IPS-NIHi11 (cell line): ENCODE data around the gene KCNQ4.

Experiments
- DNase-seq: peaks from one replicate; pipeline ENCODE4 v3.0.0; 2012; ENCODE audit warnings: mixed read lengths, low spot score

KCNQ4 gene

DNA sequence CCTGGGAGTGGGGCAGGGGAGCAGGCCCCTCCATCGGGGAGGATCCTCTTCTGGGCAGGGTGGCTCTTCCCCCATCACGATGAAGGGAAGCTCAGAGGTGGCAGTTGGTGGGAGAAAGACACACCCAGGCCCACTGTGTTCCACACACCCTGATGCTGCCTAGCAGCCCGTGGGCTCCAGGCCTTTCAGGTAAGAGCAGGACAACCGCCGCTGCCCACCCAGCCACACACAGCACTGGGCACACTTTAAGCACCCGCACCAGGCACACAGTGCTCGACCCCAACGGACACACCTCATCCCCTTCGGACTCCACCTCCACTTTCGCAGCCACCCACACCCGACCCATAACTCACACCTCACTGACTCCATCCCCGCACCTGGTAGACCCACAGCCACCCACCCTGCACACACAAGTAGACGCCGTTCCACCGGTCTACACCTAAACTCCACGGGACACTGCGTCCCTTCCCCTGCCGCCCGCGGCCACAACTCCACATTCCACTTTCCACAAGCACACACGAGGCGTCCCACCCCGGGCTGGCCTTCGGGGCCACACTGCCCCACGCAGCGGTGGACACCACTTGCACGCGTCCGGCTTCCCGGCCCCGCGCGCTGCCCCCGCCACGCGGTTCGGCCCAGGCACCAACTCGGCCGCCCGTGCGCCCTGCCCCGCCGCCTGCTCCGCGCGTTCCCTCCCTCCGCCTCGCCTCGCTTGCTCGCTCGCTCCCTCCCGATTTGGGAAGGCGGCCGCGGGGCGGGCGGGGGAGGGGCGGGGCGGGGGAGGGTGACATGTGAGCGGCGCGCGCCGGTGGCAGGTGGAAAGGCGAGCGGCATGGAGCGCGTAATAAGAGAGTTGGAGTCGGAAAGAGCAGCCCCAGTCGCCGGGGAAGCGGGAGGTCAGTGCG is at the start of gene KCNQ4:
TSS of gene KCNQ4 (plus strand) at position 787 of the 905 bp plus-strand sequence. CDS start 307 bp downstream, outside the sequence.
- peak; percentile 84 for DNase-seq

DNA sequence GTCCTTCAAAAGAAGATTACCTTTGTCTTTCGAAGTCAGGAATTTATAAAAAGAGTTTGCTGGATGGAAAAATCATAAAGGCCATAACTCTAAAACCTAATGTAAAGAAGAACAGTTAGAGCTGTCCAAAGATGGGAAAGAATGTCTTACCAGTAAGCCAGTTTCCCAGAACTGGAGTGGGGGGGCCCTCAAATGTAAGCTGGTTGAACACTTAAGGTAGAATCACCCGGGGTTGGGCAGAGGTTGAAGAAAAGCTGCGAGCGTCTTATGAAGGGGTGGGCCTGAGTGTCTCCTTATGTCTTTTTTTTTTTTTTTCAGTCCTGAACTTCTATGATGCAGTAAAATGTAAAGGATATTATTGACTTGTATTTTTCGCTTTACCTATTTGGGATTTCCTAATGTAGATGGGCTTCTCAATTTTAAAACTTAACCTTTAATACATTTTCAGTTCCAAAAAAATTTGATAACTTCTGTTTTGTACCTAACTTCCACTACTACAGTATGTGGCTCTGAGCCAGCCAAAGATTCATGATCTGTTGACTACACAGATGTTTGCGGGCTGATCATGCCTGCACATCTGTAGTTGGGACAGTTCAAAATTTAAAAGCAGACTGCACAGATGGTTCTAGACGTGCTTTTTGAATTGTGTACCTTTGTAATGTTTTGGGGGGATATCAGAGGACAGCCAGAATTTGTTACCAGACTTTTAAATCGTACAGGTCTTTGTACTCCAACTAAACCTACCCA is 48.5 kb upstream of the KCNQ4 start:
- no peak for DNase-seq

DNA sequence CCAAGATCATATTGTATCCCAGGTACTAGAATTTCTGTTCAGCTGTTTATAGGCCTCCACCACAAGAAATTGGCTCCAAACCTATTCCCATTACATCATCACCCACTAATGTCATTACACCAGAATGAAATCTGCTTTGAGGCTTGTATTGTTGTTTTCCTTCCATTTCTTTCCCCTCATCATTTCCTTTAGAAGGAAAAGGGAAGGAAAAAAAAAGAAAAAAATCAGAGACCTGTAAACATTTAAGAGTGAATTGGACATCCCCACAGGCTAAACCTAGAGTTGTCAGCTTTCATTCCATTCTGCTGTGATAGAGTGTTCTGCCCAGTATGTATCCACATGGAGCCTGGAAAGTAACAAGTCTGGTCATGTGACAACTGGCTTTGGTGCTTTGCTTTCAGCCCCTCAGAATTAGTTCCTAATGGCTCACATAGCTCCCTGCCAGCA is 47.5 kb upstream of the KCNQ4 start:
- DNase-seq: no peak

DNA sequence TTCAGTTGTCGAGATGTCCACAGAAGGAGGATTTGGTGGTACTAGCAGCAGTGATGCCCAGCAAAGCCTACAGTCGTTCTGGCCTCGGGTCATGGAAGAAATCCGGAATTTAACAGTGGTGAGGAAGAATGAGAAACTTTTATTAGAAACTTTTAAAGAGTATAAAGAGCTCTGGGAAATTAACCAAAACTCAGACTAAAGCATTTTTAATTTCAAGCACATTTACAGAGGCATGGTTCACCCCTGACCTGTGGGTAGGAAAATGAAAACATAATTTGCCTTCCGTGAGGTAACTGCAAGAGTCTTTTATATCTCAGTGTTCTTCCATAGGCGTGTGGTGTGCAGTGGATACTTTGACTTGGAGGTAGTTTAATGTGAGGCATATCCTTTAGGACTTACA is 44.8 kb upstream of the KCNQ4 start:
- DNase-seq: no peak

DNA sequence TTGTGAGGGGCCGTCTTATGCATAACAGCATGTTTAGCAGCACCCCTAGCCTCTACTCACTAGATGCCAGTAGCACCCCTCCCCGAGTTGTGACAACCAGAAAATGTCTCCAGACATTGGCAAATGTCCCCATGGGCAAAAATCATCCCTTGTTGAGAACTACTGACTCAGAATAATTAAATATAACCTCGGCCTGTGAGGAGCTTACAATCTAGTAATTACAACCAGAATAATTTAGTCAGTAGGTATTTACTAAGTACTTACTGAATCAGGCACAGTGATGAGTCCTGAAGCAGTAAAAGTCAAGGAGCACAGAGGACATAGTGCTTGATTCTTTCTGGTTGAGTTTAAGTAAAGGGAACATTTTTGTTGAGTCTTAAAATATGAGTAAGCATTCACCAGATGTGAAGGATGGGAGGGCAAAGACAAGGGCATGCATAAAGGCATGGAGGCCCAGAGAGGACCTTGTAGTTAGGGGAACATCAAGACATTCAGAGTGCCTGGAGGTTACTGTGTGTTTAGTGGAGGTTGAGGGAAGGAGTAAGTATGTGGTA is 44.1 kb upstream of the KCNQ4 start:
- DNase-seq: no peak

DNA sequence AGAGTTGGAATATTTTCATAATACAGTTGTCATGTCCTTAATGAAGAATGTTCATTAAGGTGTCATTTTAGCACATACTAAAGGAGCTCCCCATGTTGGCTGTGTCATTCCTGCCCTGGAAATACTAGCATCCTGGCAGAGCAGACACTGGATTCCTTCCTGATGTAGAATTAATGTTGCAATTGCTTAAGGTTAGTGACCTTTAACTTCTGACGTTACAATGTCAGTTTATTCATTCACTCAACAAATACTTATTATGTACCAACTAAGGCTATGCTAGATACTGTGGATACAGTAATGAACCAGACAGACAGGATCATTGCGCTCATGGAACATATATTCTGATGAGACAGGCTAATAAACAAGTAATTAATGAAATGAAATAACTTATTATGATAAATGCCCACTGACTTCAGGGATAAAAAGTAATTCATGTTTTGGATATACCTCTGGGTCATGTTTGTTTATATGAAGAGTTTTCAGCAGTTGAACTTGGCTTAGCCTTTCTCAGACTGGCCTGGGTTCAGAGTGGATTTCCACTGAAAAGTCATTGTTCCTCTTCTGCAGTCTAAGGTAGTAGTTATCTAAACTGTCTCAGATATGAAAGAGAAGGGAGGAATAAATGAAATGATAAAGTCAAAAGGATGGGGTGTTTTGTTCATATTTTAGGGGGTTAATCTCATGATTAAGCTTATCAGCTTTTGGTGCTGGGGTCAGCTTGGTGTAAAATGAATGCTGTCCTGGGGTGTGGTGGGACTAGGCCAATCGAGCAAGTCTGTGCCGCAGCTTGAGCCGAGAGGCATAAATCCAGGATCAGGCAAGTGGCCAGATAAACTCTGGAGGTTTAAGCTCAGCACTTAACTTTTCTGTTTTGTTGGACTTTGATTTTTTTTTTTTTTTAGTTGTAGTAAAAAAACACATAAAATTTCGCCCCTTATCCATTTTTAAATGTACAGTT is 43.3 kb upstream of the KCNQ4 start:
- DNase-seq: no peak

DNA sequence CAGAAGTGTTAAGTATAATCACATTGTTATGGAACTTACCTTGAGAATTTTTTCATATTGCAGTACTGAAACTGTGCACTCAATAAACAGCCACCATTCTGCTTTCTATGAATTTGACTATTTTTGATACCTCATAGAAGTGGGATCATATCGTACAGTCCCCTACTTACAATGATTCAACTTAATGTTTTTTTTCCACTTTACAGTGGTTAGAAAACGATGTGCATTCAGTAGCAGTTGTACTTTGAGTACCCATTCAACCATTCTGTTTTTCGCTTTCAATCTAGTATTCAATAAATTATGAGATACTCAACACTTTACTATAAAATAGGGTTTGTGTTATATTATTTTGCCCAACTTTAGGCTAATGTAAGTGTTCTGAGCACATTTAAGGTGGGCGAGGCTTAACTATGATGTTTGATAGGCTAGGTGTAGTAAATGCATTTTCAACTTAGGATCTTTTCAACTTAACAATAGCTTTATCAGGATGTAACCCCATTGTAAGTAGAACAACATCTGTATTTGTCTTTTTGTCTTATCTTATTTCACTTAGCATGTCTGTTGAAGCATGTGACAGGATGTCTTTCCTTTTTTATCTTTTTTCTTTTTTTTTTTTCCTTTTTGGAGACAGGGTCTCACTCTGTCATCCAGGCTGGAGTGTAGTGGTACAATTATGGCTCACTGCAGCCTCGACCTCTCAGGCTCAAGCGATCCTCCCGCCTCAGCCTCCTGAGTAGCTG is 42.4 kb upstream of the KCNQ4 start:
- DNase-seq: no peak

DNA sequence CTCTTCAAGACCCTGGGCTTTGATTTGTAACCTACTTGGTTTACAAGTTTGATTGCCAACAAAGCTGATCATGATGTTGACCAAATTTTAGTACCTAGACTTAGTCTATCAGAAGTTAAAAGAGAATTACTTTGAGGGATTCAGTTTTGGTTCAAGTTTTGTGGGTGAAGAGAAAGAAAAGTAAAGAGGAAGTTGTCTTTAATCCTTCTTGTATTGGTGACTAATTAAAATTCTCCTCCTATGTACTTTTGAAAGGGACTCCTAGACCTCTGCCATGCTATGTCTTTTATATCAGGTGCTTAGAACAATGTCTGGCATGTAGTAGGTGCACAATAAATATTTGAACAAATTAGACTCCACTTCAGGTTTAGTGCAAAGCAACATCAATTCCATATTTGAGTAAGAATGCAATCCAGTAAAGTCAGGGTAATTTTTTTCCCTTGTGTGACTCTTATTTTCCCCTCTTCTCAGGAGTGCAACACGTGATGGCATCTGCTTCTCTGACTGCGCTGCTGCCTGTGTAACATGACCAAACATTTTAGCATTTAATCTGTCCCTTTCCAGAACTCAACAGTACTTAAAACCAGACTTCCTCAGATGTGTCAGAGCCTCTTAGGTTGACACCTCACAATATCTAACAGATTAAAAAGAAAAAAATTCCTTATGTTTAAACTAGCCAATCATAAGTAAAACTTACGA is 41.1 kb upstream of the KCNQ4 start:
- no peak for DNase-seq

DNA sequence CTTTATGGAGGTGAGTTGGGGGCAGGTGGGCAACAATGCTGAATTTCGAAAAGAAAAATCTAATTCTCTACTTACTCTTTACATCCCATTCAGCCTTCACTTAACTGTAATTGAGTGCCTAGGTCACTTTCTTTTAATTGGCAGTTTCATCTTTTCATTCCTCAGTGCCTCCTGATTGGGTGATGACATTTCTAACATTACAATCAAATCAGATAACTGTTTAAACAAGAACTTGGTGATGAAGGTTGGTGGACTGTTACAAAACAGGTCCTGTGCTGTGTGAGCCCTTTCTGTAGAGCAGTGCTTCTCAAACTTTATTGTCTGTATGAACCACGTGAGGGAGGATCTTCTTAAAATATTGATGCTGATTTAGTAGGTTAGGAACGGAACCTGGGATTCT is 40.1 kb upstream of the KCNQ4 start:
- DNase-seq: no peak

DNA sequence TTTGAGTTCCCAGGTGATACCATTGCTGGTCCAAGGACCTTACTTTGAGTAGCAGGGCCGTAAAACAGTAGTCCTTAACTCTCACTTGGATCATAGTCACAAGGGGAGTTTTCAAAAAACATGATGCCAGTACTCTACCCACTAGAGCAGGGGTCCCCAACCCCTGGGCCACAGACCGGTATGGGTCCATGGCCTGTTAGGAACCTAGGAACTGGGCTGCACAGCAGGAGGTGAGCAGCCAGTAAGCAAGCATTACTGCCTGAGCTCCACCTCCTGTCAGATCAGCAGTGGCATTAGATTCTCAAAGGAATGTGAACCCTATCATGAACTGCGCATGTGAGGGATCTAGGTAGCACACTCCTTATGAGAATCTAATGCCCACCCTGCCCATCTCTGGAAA is 39.7 kb upstream of the KCNQ4 start:
- no peak for DNase-seq

DNA sequence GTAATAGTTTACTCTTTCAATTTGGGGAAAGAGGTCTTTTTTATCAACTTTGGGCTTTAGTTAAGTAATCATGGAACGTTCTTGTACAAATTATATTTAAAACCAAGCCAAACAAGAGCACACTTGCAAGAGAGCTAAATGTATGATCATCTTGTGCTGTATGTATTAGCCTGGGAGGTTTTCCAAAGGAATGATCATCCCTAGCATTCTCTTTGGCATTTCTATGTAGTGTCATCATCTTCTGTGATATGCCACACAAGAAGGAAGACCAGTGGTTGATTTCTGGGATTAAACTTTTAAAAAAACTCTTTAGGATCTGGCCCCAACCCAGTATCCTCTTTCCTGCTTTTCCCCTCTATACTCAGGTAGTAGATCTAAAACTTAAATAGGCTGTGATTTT is 38.4 kb upstream of the KCNQ4 start:
- DNase-seq: no peak

DNA sequence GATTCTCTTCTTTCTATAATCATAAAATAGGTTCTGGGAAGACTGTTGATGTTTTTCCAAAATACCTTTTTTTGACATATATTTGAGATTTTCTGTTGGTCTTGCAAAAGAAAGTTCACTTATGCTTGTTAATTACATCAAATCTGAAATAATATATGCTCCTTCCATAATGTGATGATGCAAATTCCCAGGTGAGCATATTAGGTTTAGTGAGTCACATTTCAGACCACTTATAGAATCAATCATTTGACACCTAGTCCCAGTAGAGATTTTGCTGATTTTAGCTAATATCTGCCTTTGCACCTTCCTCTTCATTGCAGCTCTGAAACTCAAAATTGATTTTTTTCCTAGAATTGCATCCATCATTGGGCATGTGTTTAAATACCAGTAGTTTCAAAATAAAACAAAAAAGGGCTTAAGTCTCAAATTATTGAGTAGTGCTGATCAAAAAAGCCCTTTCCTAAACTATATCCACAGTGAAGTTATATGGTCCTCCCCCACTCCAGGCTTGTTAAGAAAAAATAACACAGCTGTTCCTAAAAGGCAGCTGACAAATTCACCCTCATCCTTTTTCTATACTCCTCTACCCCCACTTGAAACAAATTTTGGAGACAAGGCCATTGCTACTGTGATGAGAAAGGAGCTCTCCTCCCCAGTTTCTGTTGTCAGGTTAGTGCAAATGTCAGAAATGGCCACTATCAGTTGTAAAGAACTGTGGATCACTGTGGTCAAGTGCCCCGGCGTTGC is 37.1 kb upstream of the KCNQ4 start:
- DNase-seq: no peak

DNA sequence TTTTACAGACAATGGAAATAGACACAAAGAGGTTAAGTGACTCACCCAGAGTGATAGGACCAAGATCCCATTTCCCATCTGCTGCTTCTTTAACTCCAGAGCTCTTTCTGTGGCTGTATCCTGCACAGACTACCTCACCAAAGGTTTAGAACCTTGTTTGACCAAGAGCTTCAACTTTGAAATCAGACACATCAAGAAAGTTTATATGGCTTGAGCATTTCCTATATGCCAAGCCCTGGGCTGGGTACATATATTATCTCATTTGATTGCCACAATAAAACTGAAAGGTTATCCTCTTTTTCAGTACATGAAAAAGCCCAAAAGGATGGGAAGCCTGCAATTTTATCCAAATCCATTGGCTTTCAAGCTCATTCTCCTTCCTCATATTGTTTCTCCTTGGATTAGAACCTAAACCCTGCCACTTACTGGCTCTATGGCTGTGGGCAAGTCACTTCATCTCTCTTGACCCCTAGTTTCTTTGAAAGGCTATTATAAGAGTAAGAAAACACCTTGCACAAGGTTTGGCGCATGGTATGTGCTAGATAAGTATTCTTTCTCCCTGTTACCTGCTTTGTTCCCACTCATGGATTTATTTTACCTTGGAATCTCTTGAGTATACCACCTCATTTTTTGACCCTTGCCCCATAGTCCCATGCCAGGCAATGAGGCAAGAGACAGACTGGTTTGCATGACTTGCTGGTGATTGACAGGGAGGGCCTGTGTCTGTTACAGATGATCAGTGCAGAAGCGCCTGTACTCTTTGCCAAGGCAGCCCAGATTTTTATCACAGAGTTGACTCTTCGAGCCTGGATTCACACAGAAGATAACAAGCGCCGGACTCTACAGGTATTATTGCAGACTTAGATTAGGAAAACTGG is 34.5 kb upstream of the KCNQ4 start:
- no peak for DNase-seq

DNA sequence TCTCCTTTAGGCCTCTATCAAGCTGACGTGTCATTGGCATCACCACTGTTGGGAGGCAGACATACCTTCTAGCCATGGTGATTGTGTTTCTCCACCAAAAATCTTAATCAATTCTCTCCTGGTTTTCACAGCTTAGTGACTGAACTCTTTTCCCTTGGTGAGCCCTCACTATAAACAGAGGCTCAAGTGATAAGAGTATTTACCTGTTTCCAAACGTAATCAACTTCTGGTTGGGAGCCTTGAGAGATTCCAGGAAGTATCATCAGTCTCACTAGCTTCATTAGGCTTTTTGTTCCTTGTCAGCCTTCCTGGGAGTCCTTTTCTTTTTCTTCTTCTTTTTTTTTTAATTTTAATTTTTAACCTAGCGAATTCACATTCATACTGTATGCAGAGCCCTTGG is 33.8 kb upstream of the KCNQ4 start:
- DNase-seq: no peak

DNA sequence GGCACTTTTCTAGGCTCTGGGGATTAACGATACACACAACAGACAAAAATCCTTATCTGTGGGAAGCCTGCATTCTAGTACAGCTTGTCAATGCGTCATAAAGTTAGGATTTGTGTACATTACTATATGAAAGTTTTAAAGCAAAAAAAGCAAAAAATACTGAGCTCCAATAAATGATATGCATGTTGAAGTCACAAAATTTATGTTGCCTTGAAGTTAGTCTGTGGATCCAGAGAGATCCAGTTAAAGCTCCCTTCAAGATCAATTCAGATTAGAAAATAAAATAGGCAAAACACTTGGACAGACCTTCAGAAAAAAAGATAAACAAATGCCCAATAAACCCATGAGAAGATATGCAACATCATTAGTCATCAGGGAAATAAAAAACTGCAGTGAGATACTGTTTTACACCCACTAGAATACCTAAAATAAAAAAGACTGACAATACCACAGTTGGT is 33.1 kb upstream of the KCNQ4 start:
- DNase-seq: no peak

DNA sequence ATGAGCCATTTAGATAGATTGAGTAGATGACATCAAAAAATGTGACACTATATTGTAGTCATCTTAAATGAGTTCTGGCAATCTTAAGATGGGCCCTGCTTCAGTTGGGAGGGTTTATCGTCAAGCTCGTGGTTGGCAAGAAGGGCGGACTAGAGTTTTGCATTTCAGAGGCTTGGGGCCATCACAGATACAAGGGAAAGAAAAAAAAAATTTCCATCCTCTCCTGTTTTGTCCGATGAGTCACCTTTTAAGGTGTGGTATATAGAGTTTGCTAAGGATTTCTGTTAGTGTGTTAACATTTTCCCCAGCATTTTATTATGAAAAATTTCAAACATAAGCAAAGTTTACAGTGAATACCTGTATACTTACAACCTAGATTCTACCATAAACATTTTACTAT is 31.8 kb upstream of the KCNQ4 start:
- DNase-seq: no peak

DNA sequence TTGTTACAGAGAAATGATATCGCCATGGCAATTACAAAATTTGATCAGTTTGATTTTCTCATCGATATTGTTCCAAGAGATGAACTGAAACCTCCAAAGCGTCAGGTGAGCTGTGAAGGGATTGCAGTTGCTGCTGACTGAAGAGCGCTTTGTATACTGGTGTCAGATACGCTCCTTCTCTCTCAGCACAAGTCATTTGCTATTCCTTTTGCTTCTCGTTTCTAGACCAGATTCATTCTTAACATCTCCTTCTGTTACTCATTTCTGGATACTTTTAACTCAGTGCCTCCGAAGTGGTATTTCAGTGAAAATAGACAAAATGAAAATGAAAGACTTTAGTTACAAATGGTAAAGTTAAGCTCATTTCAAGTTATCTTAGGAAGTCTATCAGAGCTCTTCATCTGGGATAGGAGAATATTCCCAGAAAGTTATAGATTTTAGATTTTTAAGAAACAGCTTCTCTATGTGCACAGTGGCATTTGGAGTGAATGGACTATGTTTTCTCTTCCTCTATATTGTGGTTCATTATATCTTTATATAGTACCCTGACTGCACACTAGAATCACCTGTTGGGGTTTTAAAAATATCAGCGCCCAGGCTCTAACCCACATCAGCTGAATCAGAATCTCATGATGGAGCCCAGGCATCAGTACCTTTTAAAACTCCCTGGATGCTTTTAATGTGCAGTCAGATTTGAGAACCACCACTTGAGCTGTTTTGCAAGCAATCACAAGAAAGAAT is 30.3 kb upstream of the KCNQ4 start:
- DNase-seq: no peak

DNA sequence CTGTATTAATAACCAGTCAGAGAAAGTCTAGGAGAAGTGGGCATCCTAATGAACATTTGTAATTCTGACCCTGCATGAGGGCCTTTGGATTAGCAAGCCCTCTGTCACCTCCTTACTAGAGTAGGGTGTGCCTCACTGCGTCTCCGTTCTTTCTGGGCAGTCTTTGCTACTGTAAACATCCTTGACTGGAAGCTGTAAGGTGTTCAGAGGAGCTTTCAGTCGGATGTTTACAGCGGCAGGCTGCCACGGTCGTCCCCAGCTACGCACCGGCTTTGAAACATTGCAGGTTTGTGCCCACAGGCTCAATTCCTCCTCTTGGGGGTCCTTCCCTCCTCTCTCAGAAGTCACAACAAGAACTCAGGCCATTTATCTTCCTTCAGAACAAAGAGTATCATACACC is 29.4 kb upstream of the KCNQ4 start:
- no peak for DNase-seq
